GF-D8 (cell line): ENCODE data around the gene DEFB123.
"Not testable (repeated sequence)": the region's sequence is repeated elsewhere in the genome, so short reads cannot be mapped to it uniquely, and the experiment has no call there.

Experiments
- DNase-seq: peaks from one replicate; lab custom pipeline; 2025; lab: John Stamatoyannopoulos, UW

DEFB123 gene

GRCh38 chr20:31440012-31440659, at the start of gene DEFB123:
TSS of gene DEFB123 (plus strand) at chr20:31440632. CDS start at chr20:31440699, 67 bp downstream.
- no peak for DNase-seq

GRCh38 chr20:31392836-31393235, 47.6 kb upstream of the DEFB123 start:
- no peak for DNase-seq

- DNase-seq, result no peak
Observed at GRCh38 chr20:31394900-31395299, 45.5 kb upstream of the DEFB123 start.

GRCh38 chr20:31403886-31404285, 36.5 kb upstream of the DEFB123 start:
- DNase-seq, result no peak

- DNase-seq, result no peak
Observed at GRCh38 chr20:31406115-31406514, 34.3 kb upstream of the DEFB123 start, which contains the start of gene DEFB121. TSS of gene DEFB121 (minus strand) at chr20:31406215. CDS start at chr20:31406152, 63 bp downstream.

- DNase-seq, result no peak
Observed at GRCh38 chr20:31410011-31410410, 30.4 kb upstream of the DEFB123 start.

- no peak for DNase-seq
Observed at GRCh38 chr20:31414381-31414780, 26.1 kb upstream of the DEFB123 start.

GRCh38 chr20:31415653-31416052, 24.8 kb upstream of the DEFB123 start:
- DNase-seq, result no peak

GRCh38 chr20:31418307-31418706, 22.1 kb upstream of the DEFB123 start:
- no peak for DNase-seq

- DNase-seq, result no peak
Observed at GRCh38 chr20:31425797-31426196, 14.6 kb upstream of the DEFB123 start.

- DNase-seq, result not testable (repeated sequence)
Observed at GRCh38 chr20:31426891-31427551, 13.4 kb upstream of the DEFB123 start.

- DNase-seq, result not testable (repeated sequence)
Observed at GRCh38 chr20:31427576-31427975, 12.9 kb upstream of the DEFB123 start.

- DNase-seq, result no peak
Observed at GRCh38 chr20:31430568-31431115, 9.8 kb upstream of the DEFB123 start.

GRCh38 chr20:31446084-31446819, 5.8 kb downstream of the DEFB123 start:
- no peak for DNase-seq

GRCh38 chr20:31449511-31450414, 9.3 kb downstream of the DEFB123 start:
- no peak for DNase-seq

GRCh38 chr20:31452575-31452974, 12.1 kb downstream of the DEFB123 start:
- no peak for DNase-seq

- no peak for DNase-seq
Observed at GRCh38 chr20:31454361-31454760, 13.9 kb downstream of the DEFB123 start.

- DNase-seq, result not testable (repeated sequence)
Observed at GRCh38 chr20:31470946-31471345, 30.5 kb downstream of the DEFB123 start.

GRCh38 chr20:31472395-31473330, 32.2 kb downstream of the DEFB123 start:
- DNase-seq, result no peak

GRCh38 chr20:31473331-31474096, 33.1 kb downstream of the DEFB123 start:
- no peak for DNase-seq
